D721Med (cell line): ENCODE results near the gene MRPS26.
"Not testable (repeated sequence)": the region's sequence is repeated elsewhere in the genome, so short reads cannot be mapped to it uniquely, and the experiment has no call there.

ENCODE experiments used
- DNase-seq: peaks from one replicate; pipeline ENCODE4 v3.0.0; 2011; ENCODE audit warnings: low spot score; ENCODE audit not compliant: insufficient read length
- FAIRE-seq: peaks from 2 replicates; lab custom pipeline; 2011; peaks lifted over from hg19 to GRCh38; lab: Jason Lieb, UNC
- CTCF ChIP-seq: IDR thresholded peaks from 2 replicates; pipeline ENCODE4 v1.5.1; 2012; ENCODE audit warnings: mild to moderate bottlenecking, control low read depth; ENCODE audit not compliant: insufficient read depth; ENCODE audit errors: missing control alignments

MRPS26 gene

GRCh38 chr20:3071266-3071609 is 25.4 kb downstream of the MRPS26 start:
- no peak for TF ChIP-seq CTCF
- no peak for FAIRE-seq
- no peak for DNase-seq

DNA sequence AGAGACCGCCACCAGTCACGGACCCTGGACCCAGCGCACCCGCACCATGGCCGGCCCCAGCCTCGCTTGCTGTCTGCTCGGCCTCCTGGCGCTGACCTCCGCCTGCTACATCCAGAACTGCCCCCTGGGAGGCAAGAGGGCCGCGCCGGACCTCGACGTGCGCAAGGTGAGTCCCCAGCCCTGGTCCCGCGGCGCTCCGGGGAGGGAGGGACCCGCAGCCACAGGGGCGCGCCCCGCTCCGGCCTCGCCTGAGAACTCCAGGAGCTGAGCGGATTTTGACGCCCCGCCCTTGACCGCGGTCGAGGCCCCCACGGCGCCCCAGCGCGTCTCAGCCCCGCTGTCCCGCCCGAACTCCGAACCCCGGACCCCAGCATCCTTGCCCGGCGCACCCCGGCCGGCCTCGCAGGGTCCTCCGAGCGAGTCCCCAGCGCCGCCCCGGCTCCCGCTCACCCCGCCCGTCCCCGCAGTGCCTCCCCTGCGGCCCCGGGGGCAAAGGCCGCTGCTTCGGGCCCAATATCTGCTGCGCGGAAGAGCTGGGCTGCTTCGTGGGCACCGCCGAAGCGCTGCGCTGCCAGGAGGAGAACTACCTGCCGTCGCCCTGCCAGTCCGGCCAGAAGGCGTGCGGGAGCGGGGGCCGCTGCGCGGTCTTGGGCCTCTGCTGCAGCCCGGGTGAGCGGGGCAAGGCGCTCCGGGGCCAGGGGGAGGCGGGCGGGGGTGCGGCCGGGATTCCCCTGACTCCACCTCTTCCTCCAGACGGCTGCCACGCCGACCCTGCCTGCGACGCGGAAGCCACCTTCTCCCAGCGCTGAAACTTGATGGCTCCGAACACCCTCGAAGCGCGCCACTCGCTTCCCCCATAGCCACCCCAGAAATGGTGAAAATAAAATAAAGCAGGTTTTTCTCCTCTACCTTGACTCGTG is 26.0 kb downstream of the MRPS26 start, which contains the start of gene OXT:
TSS of gene OXT (plus strand) at position 11 of the 920 bp plus-strand sequence. CDS start at position 47, 36 bp downstream.
- no peak for FAIRE-seq
- TF ChIP-seq CTCF = no peak
- no peak for DNase-seq

DNA sequence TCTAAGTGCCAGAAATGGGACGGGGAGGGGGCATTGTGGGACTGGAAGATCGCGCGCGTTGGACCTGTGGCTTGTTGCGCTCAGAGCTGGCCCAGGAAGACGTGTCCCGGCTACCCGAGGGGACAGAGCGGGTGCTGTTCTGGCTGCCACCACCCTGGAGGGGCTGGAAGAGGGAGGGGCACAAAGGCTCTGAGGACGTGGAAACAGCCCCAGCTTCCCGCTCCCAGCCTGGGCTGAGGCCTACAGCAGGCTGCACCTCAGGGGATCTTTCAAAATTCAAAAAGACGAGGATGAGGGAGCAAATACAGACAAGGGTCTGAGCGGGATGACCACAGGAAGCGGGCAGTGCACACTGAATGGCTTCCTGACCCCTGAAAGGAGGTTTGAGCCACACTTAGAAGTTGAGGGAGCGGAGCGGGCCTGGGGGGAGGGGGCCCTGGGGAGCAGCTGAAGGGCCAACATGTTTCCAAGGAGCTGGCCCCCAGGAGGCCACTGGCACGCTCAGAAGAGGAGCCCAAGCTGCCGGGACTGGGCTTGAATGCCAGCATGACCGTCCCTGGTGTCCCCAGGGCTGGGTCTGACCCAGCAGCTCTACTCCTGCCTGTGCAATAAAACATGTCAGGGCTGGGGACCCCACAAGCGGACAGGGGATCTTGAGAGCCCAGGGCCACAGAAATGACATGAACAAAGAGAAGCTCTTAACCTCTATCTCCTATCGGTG is 26.8 kb downstream of the MRPS26 start:
- DNase-seq (no peak), FAIRE-seq (no peak)

GRCh38 chr20:3073251-3073643 is 27.4 kb downstream of the MRPS26 start:
- not testable (repeated sequence) for DNase-seq, FAIRE-seq

More for the DNA sequence above, 26.8 kb downstream of the MRPS26 start:
- TF ChIP-seq CTCF = no peak

DNA sequence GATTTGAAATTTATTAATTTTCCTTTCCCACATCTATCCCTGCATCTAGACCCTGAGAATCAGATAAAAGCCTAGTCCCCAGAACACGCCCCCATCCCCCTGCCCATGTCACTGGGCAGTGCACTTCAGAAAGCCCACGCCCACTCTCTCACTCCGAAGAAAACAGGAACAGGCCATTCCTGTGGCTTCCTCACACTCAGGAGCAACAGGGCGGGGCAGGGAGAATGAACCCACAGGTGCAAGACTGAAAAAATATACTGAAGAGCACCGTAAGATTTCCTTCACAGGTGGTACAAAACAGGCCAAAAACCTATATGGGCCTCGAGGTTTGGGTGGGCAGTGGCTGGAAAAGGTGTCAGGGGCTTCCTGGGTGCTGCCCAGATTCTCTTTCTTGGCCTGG is 29.0 kb downstream of the MRPS26 start:
- DNase-seq = no peak
- TF ChIP-seq CTCF = no peak
- no peak for FAIRE-seq

DNA sequence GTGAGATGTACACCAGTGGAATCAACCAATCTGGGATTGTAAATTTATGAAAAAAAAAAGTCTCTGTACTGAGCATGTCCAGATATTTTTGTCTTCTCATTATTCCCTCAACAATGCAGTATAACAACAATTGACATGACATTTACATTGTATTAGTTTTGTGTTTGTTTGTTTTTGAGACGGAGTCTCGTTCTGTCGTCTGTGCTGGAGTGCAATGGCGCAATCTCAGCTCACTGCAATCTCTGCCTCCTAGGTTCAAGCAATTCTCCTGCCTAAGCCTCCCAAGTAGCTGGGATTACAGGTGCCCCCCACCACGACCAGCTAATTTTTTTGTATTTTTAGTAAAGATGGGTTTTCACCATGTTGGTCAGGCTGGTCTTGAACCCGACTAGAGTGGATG is 29.5 kb downstream of the MRPS26 start:
- not testable (repeated sequence) for FAIRE-seq, DNase-seq

- DNase-seq (no peak), FAIRE-seq (no peak)
- TF ChIP-seq CTCF = no peak
Observed at GRCh38 chr20:3077618-3078134, 31.8 kb downstream of the MRPS26 start.

DNA sequence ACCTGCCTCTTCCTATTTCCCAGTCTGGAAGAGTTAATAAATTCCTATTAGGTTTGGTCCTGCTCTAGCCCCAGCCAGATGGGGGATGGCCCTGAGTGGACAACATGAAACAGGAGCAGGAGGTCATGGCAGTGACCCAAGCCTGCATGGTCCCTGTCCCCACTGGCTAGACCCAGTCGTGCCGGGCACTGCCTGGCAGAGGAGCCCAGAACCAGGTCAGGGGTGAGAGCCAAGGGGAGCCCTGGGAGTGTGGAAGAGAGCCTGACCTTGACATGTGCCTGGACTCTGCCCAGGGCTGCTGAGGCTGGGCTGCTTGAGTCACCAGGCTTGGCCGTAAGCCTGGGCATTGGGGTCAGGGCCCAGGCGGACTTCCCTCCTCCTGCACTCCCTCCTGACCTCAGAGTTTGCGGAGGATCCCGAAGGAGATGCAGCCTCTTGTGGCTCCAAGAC is 35.1 kb downstream of the MRPS26 start:
- FAIRE-seq = no peak
- DNase-seq = no peak
- no peak for TF ChIP-seq CTCF
